Erythroblast (primary cell): Measurements from ENCODE around the gene SUPT4H1.

Experiments
- GATA1 ChIP-seq: IDR thresholded peaks from 2 replicates; pipeline ENCODE4 v1.6.1; 2011; ENCODE audit warnings: low read depth, mild to moderate bottlenecking, control low read depth, low read length, moderate library complexity
- POLR2A ChIP-seq: IDR thresholded peaks from 2 replicates; pipeline ENCODE4 v1.6.1; 2011; ENCODE audit warnings: mild to moderate bottlenecking, low read length

- TF ChIP-seq POLR2A: no peak
- TF ChIP-seq GATA1: no peak
These were observed 24.5 kb upstream of the SUPT4H1 start for GRCh38 chr17:58376472-58377000.
